Endothelial cell (in vitro differentiated cells): ENCODE results near the gene TSC2. TPM values are rescaled to one million over a fixed set of nuclear protein-coding genes. Genes with fewer than 3 reads are reported as not detected.

Experiments used
- DNase-seq: peaks from one replicate; pipeline ENCODE4 v3.0.0; 2021; ENCODE audit warnings: low spot score
- H3K27ac Mint-ChIP-seq: one replicate; pipeline ENCODE4 v1.8.0; 2021; ENCODE audit warnings: mixed read lengths, inconsistent platforms; ENCODE audit not compliant: unreplicated experiment
- H3K27me3 Mint-ChIP-seq: one replicate; pipeline ENCODE4 v1.8.0; 2021; ENCODE audit warnings: mild to moderate bottlenecking, moderate library complexity, mixed read lengths, inconsistent platforms; ENCODE audit not compliant: unreplicated experiment
- H3K36me3 Mint-ChIP-seq: one replicate; pipeline ENCODE4 v1.8.0; 2021; ENCODE audit warnings: mild to moderate bottlenecking, low read depth, mixed read lengths, inconsistent platforms; ENCODE audit not compliant: unreplicated experiment
- H3K4me1 Mint-ChIP-seq: one replicate; pipeline ENCODE4 v1.8.0; 2021; ENCODE audit warnings: mild to moderate bottlenecking, mixed read lengths, inconsistent platforms; ENCODE audit not compliant: unreplicated experiment
- H3K4me3 Mint-ChIP-seq: one replicate; pipeline ENCODE4 v1.8.0; 2021; ENCODE audit warnings: mild to moderate bottlenecking, mixed read lengths, inconsistent platforms; ENCODE audit not compliant: unreplicated experiment
- H3K9me3 Mint-ChIP-seq: one replicate; pipeline ENCODE4 v1.8.0; 2021; ENCODE audit warnings: mixed read lengths, inconsistent platforms; ENCODE audit not compliant: unreplicated experiment
- CTCF ChIP-seq: fragments of 200-600 bp; sonication (generic); IDR thresholded peaks from one replicate; pipeline ENCODE4 v1.5.0; 2021; ENCODE audit warnings: antibody characterized with exemption; ENCODE audit not compliant: unreplicated experiment
- total RNA-seq: library from RNA; stranded (reverse); fragmentation: NEBNext Ultra II Directional; extraction: Animal tissue kit (Norgen Biotek cat#: 25700); gene quantifications from one replicate; pipeline ENCODE4 v1.2.1, GENCODE V29; 2021; ENCODE audit not compliant: unreplicated experiment

TSC2 gene
- total RNA-seq, 1 donor from 2014 or later, result 180 TPM

GRCh38 chr16:2040787-2041522 lies 6.8 kb upstream of the TSC2 start:
- no peak for DNase-seq
- no peak overlapping the region for H3K27ac Mint-ChIP-seq

GRCh38 chr16:2042171-2042985 lies 5.4 kb upstream of the TSC2 start:
- no peaks in the 10 kb centered on the region for H3K9me3 Mint-ChIP-seq
- no peak overlapping the region for H3K4me3 Mint-ChIP-seq
- no peak for DNase-seq
- H3K27me3 Mint-ChIP-seq, result peaks cover 7% of the 10 kb centered on the region
- H3K27ac Mint-ChIP-seq, result no peak overlapping the region
- no peak for TF ChIP-seq CTCF
- H3K4me1 Mint-ChIP-seq, result peaks cover 5% of the 10 kb centered on the region
- H3K36me3 Mint-ChIP-seq, result peaks cover 3% of the 10 kb centered on the region

More at GRCh38 chr16:2040787-2041522, 6.8 kb upstream of the TSC2 start:
- Mint-ChIP-seq H3K27me3 (peaks cover 7% of the 10 kb centered on the region), H3K4me1 (peaks cover 2% of the 10 kb centered on the region), H3K36me3 (no peaks in the 10 kb centered on the region), H3K4me3 (no peak overlapping the region), H3K9me3 (no peaks in the 10 kb centered on the region)
- no peak for TF ChIP-seq CTCF

- Mint-ChIP-seq H3K27ac (no peak overlapping the region), H3K9me3 (no peaks in the 10 kb centered on the region), H3K4me1 (peaks cover 6% of the 10 kb centered on the region), H3K27me3 (peaks cover 5% of the 10 kb centered on the region), H3K36me3 (peaks cover 3% of the 10 kb centered on the region), H3K4me3 (no peak overlapping the region)
- DNase-seq, result no peak
- no peak for TF ChIP-seq CTCF
These were observed 4.7 kb upstream of the TSC2 start for GRCh38 chr16:2042986-2043666.

GRCh38 chr16:2043667-2044451 lies 3.9 kb upstream of the TSC2 start:
- Mint-ChIP-seq H3K36me3 (peaks cover 3% of the 10 kb centered on the region), H3K4me3 (no peak overlapping the region), H3K27me3 (peaks cover 8% of the 10 kb centered on the region), H3K27ac (no peak overlapping the region), H3K4me1 (peaks cover 13% of the 10 kb centered on the region), H3K9me3 (no peaks in the 10 kb centered on the region)
- DNase-seq, result no peak
- no peak for TF ChIP-seq CTCF
